Prostate gland (tissue), 2 donors: Measurements from ENCODE around the gene NUDT19. TPM values are rescaled to one million over a fixed set of nuclear protein-coding genes. Genes with fewer than 3 reads are reported as not detected.
"Not testable (repeated sequence)": the region's sequence is repeated elsewhere in the genome, so short reads cannot be mapped to it uniquely, and the experiment has no call there.

Experiments used
- DNase-seq: peaks from one replicate; pipeline ENCODE4 v3.0.0-alpha.2; 2019; ENCODE audit warnings: low spot score
- H3K27ac ChIP-seq, 2 donors: fragments of 200-600 bp; sonication (generic); 2 replicates each; pipeline ENCODE4 v1.5.1; 2017 to 2019
- H3K27me3 ChIP-seq: fragments of 200-600 bp; sonication (generic); replicated peaks from 2 replicates; pipeline ENCODE4 v1.5.1; 2019; ENCODE audit not compliant: insufficient read depth
- H3K36me3 ChIP-seq, 2 donors: fragments of 200-600 bp; sonication (generic); 1 replicate in 1 of 2; 2 replicates in 1 of 2; pipeline versions ENCODE4 v1.5.1 to v1.8.1; 2017 to 2019
- H3K4me1 ChIP-seq: fragments of 200-600 bp; sonication (generic); replicated peaks from 2 replicates; pipeline ENCODE4 v1.5.1; 2019
- H3K4me3 ChIP-seq, 2 donors: fragments of 200-600 bp; sonication (generic); 2 replicates each; pipeline ENCODE4 v1.5.1; 2017 to 2019
- H3K9me3 ChIP-seq: fragments of 200-600 bp; sonication (generic); 2 replicates; pipeline ENCODE4 v1.5.1; 2017
- POLR2A ChIP-seq: fragments of 450-650 bp; IDR thresholded peaks from one replicate; pipeline ENCODE4 v1.6.1; 2016; ENCODE audit warnings: antibody characterized with exemption, mild to moderate bottlenecking
- POLR2AphosphoS5 ChIP-seq: sonication (generic); formaldehyde crosslinking; IDR thresholded peaks from one replicate; pipeline ENCODE4 v1.6.1; 2017; ENCODE audit warnings: antibody characterized with exemption
- WGBS: methylation state at CpG from one replicate; pipeline ENCODE4 v1.1.5; 2018; 5-methylcytosine and 5-hydroxymethylcytosine counted together
- intact Hi-C: fragments of 100-400 bp; cut with DNase I; formaldehyde crosslinking; loops from one replicate; pipeline ENCODE4 v1.14.2; 2022
- total RNA-seq, 2 donors: library from RNA; depleted of rRNA; stranded (reverse); fragments of >200 nt; gene quantifications; one replicate each; pipeline ENCODE4 v1.1.0, GENCODE V29; 2016
- TF ChIP-seq, protein P1 (sequence below), 4 experiments: fragments of 200-600 bp in 2 of 4; fragments of 450-650 bp in 2 of 4; sonication (generic) in 2 of 4; IDR thresholded peaks; 1 replicate in 3 of 4; 2 replicates in 1 of 4; pipeline ENCODE4 v1.5.1; 2016 to 2019; ENCODE audit warnings: antibody characterized with exemption in 4 of 4, mild to moderate bottlenecking in 2 of 4, moderate library complexity in 2 of 4

Gene NUDT19
- total RNA-seq, 2 donors from 2014 or later = 21.7 to 22.4 TPM

DNA sequence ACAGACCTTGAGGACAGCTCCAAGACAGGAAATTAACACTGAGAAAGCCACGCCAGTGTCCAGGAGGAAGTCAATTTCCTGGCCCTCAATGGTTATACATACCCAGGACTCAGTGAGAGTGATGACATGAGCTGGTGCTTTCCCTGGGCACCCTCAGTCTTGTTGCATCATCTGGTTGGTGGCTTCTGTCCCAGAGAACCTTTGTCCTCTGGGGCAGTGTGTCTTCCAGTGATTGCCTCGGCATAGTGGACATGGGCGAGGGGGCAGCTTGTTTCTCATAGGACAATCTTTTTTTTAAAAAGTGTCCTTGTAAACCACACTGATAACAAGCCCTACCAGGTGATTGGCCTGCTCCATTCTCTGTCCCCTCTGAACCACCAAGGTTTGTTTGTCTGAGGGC, 5.2 kb downstream of the NUDT19 start:
- H3K36me3 ChIP-seq, H3K27ac ChIP-seq, H3K27me3 ChIP-seq, intact Hi-C loops, DNase-seq, H3K9me3 ChIP-seq, H3K4me1 ChIP-seq, H3K4me3 ChIP-seq: not testable (repeated sequence)
- 94% methylated on average over 3 of the region's 3 CpGs for WGBS

DNA sequence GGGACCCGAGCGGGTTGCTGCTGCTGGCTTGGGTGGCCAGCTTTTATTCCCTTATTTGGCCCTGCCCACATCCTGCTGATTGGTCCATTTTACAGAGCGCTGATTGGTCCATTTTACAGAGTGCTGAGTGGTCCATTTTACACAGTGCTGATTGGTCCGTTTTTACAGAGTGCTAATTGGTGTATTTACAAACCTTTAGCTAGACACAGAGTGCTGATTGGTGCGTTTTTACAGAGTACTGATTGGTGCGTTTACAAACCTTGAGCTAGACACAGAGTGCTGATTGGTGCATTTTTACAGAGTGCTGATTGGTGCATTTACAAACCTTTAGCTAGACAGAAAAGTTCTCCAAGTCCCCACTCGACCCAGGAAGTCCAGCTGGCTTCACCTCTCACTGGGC, 8.5 kb downstream of the NUDT19 start:
- H3K27me3 ChIP-seq, DNase-seq, H3K4me3 ChIP-seq, H3K36me3 ChIP-seq, H3K27ac ChIP-seq, H3K4me1 ChIP-seq, intact Hi-C loops, H3K9me3 ChIP-seq: not testable (repeated sequence)
- WGBS = 90% methylated on average over 7 of the region's 7 CpGs

DNA sequence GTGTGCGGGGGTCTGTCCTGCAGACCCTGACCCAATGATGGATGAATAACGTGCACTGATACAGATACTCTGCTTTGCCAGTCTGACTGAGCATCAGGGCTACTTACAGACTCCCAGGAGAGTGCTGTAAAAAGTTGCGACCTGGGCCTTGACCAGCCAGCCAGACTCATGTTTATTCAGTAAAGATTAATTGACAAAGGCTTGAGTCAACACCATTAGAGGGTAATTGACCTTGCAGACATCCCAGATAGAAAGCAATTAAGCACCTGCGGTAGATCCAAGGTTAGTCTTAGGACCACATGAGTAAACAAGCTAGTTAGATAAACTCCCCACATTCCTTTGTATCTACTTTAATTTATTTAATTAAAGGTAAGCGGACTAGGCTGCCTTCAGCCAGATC, 10.4 kb downstream of the NUDT19 start:
- no peaks in the 10 kb centered on the region for H3K36me3 ChIP-seq

DNA sequence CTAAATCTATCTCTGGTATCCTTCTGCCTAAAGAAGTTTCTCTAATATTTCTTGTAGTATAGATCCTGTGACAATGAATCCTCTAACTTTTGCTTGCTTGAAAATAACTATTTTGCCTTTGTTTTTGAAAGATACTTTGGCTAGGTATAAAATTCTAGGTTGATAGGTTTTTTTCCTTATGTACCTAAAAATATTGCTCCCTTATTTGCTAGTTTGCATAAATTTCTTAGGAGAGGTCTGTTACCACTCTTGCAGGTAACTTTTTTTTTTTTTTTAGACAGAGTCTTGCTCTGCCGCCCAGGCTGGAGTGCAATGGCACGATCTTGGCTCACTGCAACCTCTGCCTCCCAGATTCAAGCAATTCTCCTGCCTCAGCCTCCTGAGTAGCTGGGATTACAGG, 12.4 kb downstream of the NUDT19 start:
- WGBS = 100% methylated on average over 2 of the region's 2 CpGs
- H3K27ac ChIP-seq, H3K36me3 ChIP-seq, DNase-seq, intact Hi-C loops, H3K27me3 ChIP-seq, H3K4me1 ChIP-seq, H3K9me3 ChIP-seq, H3K4me3 ChIP-seq: not testable (repeated sequence)

More for the DNA sequence above, 10.4 kb downstream of the NUDT19 start:
- H3K27ac ChIP-seq = no peak overlapping the region
- 57% methylated on average over 5 of the region's 5 CpGs for WGBS
- H3K27me3 ChIP-seq = no peaks in the 10 kb centered on the region
- TF ChIP-seq, protein P1, sequence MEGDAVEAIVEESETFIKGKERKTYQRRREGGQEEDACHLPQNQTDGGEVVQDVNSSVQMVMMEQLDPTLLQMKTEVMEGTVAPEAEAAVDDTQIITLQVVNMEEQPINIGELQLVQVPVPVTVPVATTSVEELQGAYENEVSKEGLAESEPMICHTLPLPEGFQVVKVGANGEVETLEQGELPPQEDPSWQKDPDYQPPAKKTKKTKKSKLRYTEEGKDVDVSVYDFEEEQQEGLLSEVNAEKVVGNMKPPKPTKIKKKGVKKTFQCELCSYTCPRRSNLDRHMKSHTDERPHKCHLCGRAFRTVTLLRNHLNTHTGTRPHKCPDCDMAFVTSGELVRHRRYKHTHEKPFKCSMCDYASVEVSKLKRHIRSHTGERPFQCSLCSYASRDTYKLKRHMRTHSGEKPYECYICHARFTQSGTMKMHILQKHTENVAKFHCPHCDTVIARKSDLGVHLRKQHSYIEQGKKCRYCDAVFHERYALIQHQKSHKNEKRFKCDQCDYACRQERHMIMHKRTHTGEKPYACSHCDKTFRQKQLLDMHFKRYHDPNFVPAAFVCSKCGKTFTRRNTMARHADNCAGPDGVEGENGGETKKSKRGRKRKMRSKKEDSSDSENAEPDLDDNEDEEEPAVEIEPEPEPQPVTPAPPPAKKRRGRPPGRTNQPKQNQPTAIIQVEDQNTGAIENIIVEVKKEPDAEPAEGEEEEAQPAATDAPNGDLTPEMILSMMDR (IDR thresholded peaks at IDR 0.05) = no peak
- TF ChIP-seq POLR2A (no peak), POLR2AphosphoS5 (no peak)
- H3K9me3 ChIP-seq = no peaks in the 10 kb centered on the region
- DNase-seq = no peak
- intact Hi-C loops = no loop called here
- no peak overlapping the region for H3K4me3 ChIP-seq
- peaks cover 3% of the 10 kb centered on the region for H3K4me1 ChIP-seq

DNA sequence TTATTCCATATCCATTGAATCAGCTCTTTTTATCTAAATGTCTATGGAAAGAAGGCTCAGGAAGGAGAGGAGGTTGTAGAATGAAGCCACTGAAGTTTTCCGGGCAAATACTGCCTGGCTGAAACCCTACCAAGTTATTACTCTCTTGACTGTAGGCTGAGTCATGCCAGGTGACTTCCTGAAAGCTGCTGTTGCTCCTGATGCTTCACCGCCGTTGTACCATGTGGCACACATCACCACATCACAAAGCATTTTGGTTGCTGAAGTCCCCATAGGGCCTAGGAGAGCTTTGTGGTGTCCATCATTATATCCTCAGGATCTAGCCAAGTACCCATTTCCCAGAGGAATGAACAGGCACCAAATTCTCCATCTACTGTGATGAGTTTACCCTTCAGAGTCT, 16.8 kb downstream of the NUDT19 start:
- Histone ChIP-seq H3K9me3 (no peaks in the 10 kb centered on the region), H3K27ac (no peak overlapping the region), H3K4me3 (no peak overlapping the region), H3K36me3 (peaks cover 0 to 4% of the 10 kb centered on the region in 2 donors), H3K27me3 (no peaks in the 10 kb centered on the region), H3K4me1 (no peaks in the 10 kb centered on the region)
- WGBS = 92% methylated on average over 3 of the region's 3 CpGs
- intact Hi-C loops = no loop called here
- TF ChIP-seq POLR2AphosphoS5 = no peak
- TF ChIP-seq, protein P1 (IDR thresholded peaks at IDR 0.05) = no peak
- no peak for TF ChIP-seq POLR2A
- DNase-seq = no peak

DNA sequence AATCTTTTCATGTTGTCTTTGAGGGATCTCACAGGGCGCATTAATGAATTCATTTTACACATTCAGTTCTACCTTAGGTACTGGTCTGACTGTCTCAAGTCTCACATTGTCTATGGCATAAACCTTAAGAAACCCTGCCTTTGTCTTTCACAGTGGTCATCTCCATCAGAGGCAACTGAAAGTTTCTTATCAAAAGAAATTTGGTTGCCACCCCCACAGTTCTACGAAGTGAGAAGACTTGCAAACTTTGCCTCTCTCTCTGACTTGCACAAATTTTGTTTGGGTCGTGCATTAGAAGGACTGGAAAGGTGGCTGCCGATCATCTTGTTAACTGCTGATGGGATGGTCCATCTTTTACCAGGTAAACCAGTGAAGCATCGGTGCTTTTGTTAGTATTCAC, 17.4 kb downstream of the NUDT19 start:
- peaks cover 0 to 4% of the 10 kb centered on the region in 2 donors for H3K36me3 ChIP-seq

More for the DNA sequence above, 17.4 kb downstream of the NUDT19 start:
- no peak overlapping the region for H3K4me3 ChIP-seq
- H3K27ac ChIP-seq = no peak overlapping the region
- no peak for DNase-seq
- TF ChIP-seq, protein P1 (IDR thresholded peaks at IDR 0.05) = no peak
- no peak for TF ChIP-seq POLR2AphosphoS5
- TF ChIP-seq POLR2A = no peak
- no peaks in the 10 kb centered on the region for H3K9me3 ChIP-seq
- 93% methylated on average over 5 of the region's 5 CpGs for WGBS
- H3K27me3 ChIP-seq = no peaks in the 10 kb centered on the region
- H3K4me1 ChIP-seq = no peaks in the 10 kb centered on the region
- intact Hi-C loops = no loop called here
